ENCODE measurements around the gene F11. TPM values are rescaled to one million over a fixed set of nuclear protein-coding genes. Genes with fewer than 3 reads are reported as not detected.
"Not testable (repeated sequence)": the region's sequence is repeated elsewhere in the genome, so short reads cannot be mapped to it uniquely, and the experiment has no call there.

F11 gene
- total and polyA plus RNA-seq, 2 experiments from 2014 or later: not detected

DNA sequence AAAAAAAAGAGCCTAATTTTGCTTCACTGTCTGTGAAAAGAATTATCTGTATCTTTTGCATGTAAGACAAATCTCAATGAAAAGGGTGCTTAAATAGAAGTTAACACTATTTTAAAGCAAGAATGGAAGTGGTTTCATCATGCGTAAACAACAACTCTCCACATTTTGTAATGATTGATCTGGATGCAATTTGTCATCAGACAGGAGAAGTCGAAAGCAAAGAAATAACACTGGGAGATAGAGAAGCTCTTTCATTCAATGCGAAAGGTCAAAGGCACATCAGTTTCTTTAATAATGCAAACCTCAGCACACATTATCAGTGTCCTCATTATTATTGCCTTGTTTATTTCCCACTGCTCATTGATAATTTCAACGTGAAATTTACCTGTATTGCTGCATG, 29.9 kb upstream of the F11 start:
- H3K27me3 ChIP-seq: no peaks in the 10 kb centered on the region
- H3K4me3 ChIP-seq: no peak overlapping the region
- no peak for DNase-seq (ENCODE audit: low read depth in 1 of 2, low spot score in 1 of 2)
- H3K9me3 ChIP-seq (ENCODE audit: low read depth): no peaks in the 10 kb centered on the region
- TF ChIP-seq, protein P1, sequence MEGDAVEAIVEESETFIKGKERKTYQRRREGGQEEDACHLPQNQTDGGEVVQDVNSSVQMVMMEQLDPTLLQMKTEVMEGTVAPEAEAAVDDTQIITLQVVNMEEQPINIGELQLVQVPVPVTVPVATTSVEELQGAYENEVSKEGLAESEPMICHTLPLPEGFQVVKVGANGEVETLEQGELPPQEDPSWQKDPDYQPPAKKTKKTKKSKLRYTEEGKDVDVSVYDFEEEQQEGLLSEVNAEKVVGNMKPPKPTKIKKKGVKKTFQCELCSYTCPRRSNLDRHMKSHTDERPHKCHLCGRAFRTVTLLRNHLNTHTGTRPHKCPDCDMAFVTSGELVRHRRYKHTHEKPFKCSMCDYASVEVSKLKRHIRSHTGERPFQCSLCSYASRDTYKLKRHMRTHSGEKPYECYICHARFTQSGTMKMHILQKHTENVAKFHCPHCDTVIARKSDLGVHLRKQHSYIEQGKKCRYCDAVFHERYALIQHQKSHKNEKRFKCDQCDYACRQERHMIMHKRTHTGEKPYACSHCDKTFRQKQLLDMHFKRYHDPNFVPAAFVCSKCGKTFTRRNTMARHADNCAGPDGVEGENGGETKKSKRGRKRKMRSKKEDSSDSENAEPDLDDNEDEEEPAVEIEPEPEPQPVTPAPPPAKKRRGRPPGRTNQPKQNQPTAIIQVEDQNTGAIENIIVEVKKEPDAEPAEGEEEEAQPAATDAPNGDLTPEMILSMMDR (IDR thresholded peaks at IDR 0.05; ENCODE audit: low read depth, low read length): no peak
- no peak overlapping the region for H3K27ac ChIP-seq
- H3K4me1 ChIP-seq (ENCODE audit: low read depth): no peaks in the 10 kb centered on the region
- H3K36me3 ChIP-seq: no peaks in the 10 kb centered on the region

DNA sequence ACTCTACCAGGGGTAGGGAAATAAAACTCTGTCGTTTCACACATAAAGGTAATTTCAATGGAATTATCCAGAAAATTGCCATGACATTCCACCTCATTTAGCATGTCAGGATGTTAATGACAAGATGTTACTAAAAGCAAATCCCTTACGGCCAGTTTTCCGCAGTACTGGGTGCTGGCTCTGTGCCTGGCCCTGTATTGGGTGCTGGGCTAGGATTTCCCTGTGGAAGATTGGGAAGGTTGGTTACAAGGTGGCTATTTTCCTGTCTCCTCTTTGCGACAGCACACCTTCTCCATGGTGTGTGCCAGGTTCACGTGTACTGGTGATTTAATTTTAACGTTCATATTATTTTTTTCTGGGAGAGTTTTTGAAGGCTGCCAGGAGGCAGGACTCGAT, 25.5 kb upstream of the F11 start:
- Histone ChIP-seq H3K9me3 (ENCODE audit: low read depth) (no peaks in the 10 kb centered on the region), H3K27me3 (no peaks in the 10 kb centered on the region), H3K27ac (no peak overlapping the region), H3K4me3 (no peak overlapping the region), H3K36me3 (no peaks in the 10 kb centered on the region), H3K4me1 (ENCODE audit: low read depth) (no peaks in the 10 kb centered on the region)
- TF ChIP-seq, protein P1 (IDR thresholded peaks at IDR 0.05; ENCODE audit: low read depth, low read length): no peak
- no peak for DNase-seq (ENCODE audit: low read depth in 1 of 2, low spot score in 1 of 2)

DNA sequence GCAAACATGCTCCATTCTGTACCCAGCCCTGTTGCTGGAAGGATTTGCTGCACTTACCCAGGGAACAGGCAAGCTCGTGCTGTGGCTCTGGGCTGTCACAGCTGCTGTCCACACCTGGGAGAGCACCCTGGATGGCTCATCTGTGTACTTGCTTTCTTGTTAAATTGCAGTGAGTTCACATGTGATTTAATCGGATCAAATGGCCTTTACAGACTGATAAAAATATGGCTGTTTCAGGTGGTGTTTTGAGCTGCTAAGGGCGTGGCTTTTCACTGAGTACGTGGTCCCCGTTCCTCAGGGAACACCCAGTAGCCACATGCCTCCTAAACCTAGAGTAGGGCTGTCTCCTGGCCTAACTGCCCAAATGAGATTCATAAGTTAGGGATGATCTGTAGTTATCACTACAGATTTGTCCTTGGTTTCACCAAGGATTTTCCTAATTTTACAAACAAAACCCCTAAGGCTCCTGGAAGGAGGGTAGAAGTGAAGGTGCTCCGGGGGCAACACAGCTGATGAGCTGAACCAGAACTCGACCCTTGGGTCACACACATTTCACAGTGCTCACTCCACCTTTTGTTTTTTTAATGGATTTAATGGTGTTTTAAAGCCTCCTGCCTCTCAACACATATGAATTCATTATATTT, 25.0 kb upstream of the F11 start:
- TF ChIP-seq, protein P1 (IDR thresholded peaks at IDR 0.05; ENCODE audit: low read depth, low read length): no peak
- Histone ChIP-seq H3K9me3 (ENCODE audit: low read depth) (no peaks in the 10 kb centered on the region), H3K4me1 (ENCODE audit: low read depth) (no peaks in the 10 kb centered on the region), H3K27ac (no peak overlapping the region), H3K4me3 (no peak overlapping the region), H3K27me3 (no peaks in the 10 kb centered on the region), H3K36me3 (no peaks in the 10 kb centered on the region)
- DNase-seq (ENCODE audit: low read depth in 1 of 2, low spot score in 1 of 2): peak in 1 of 2 donors; percentile 24

DNA sequence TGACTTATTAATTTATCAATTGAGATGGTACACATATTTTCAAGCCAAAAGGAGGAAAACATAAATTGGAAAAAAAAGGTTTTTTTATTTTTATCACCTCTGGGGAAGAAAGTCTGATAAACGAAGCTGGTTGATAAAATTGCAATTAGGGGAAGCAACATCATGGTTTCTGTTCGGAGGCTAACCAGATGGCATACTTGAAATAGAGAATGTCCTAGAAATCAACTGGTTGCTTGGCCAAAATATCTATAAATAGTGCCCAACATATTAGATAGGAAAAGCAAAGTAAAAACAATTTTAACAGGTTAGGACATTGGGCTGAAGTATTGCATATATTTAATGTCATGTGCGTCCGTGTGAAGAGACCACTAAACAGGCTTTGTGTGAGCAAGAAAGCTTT, 24.4 kb upstream of the F11 start:
- no peak for DNase-seq (ENCODE audit: low read depth in 1 of 2, low spot score in 1 of 2)
- no peak overlapping the region for H3K27ac ChIP-seq
- H3K27me3 ChIP-seq: no peaks in the 10 kb centered on the region
- TF ChIP-seq, protein P1 (IDR thresholded peaks at IDR 0.05; ENCODE audit: low read depth, low read length): no peak
- H3K4me3 ChIP-seq: no peak overlapping the region
- no peaks in the 10 kb centered on the region for H3K9me3 ChIP-seq (ENCODE audit: low read depth)
- H3K36me3 ChIP-seq: no peaks in the 10 kb centered on the region
- no peaks in the 10 kb centered on the region for H3K4me1 ChIP-seq (ENCODE audit: low read depth)

DNA sequence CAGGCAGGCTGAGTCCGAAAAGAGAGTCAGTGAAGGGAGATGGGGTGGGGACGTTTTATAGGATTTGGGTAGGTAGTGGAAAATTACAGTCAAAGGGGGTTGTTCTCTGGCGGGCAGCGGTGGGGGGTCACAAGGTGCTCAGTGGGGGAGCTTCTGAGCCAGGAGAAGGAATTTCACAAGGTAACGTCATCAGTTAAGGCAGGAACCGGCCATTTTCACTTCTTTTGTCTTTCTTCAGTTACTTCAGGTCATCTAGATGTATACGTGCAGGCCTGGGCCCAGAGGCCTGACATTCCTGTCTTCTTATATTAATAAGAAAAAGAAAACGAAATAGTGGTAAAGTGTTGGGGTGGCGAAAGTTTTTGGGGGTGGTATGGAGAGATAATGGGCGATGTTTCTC, 24.0 kb upstream of the F11 start:
- not testable (repeated sequence) for H3K27ac ChIP-seq; H3K4me1 ChIP-seq (ENCODE audit: low read depth); DNase-seq (ENCODE audit: low read depth in 1 of 2, low spot score in 1 of 2); H3K36me3 ChIP-seq; H3K27me3 ChIP-seq; H3K4me3 ChIP-seq; H3K9me3 ChIP-seq (ENCODE audit: low read depth)

DNA sequence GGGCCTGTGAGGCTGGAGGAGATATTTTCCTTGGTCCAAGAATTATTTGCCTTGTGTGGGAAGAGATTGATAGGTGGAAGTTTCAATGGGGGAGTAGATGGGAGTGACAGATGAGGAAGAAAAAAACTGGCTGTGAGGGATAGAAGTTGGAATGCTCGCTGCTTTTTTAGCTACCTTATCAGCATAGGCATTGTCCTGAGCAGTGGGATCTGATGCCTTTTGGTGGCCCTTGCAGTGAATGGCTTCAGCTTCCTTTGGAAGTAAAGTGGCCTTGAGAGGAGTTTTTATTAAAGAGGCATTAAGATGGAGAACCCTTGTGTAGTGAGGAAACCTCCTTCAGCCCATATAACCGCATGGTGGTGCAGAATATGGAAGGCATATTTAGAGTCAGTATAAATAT, 22.7 kb upstream of the F11 start:
- Histone ChIP-seq H3K4me1 (ENCODE audit: low read depth) (no peaks in the 10 kb centered on the region), H3K4me3 (no peak overlapping the region), H3K36me3 (no peaks in the 10 kb centered on the region), H3K27me3 (no peaks in the 10 kb centered on the region), H3K27ac (no peak overlapping the region), H3K9me3 (ENCODE audit: low read depth) (no peaks in the 10 kb centered on the region)
- DNase-seq (ENCODE audit: low read depth in 1 of 2, low spot score in 1 of 2): no peak
- TF ChIP-seq, protein P1 (IDR thresholded peaks at IDR 0.05; ENCODE audit: low read depth, low read length): no peak
